Psoas muscle (tissue), 8 donors: ENCODE measurements around the gene SQOR. TPM values are rescaled to one million over a fixed set of nuclear protein-coding genes. Genes with fewer than 3 reads are reported as not detected.

Experiments used
- ATAC-seq, 4 donors: fragments of 200-7000 bp; cut with Tn5 transposase; one replicate each; pipeline ENCODE4 v1.9.1; 2020; ENCODE audit warnings: moderate library complexity in 3 of 4, mild to moderate bottlenecking in 2 of 4
- DNase-seq, 2 donors: peaks; one replicate each; pipeline ENCODE4 v3.0.0-alpha.2; 2020
- H3K27ac ChIP-seq: fragments of 200-600 bp; one replicate; pipeline ENCODE4 v1.8.0; 2022
- H3K27me3 ChIP-seq, 3 donors: fragments of 200-600 bp in 1 of 3; one replicate each; pipeline versions ENCODE4 v1.6.1 to v1.8.0; 2013 to 2022; ENCODE audit warnings: low read length in 2 of 3, mild to moderate bottlenecking in 2 of 3, moderate library complexity in 1 of 3; ENCODE audit not compliant: insufficient read depth in 3 of 3
- H3K36me3 ChIP-seq, 2 donors: fragments of 200-600 bp in 1 of 2; one replicate each; pipeline versions ENCODE4 v1.6.1 to v1.8.0; 2013 to 2022; ENCODE audit warnings: low read depth in 1 of 2, mild to moderate bottlenecking in 1 of 2, moderate library complexity in 1 of 2; ENCODE audit not compliant: insufficient read depth in 1 of 2
- H3K4me1 ChIP-seq: fragments of 200-600 bp; one replicate; pipeline ENCODE4 v1.8.0; 2022
- H3K4me3 ChIP-seq: fragments of 200-600 bp; one replicate; pipeline ENCODE4 v1.8.0; 2022; ENCODE audit warnings: mild to moderate bottlenecking
- H3K9me3 ChIP-seq: fragments of 200-600 bp; one replicate; pipeline ENCODE4 v1.8.0; 2022
- WGBS, 3 donors: extraction: QIAGEN DNeasy Blood & Tissue Kit; methylation state at CpG; one replicate each; pipeline versions ENCODE4 v1.1.6 to v1.1.7; 2013; 5-methylcytosine and 5-hydroxymethylcytosine counted together
- intact Hi-C, 2 donors: fragments of 100-400 bp; cut with DNase I; formaldehyde crosslinking; loops; one replicate each; pipeline versions ENCODE4 v1.11.0 to v1.14.2; 2022
- polyA plus RNA-seq, 3 donors: library from polyadenylated mRNA; stranded (reverse); fragments of 200-250 nt; gene quantifications; one replicate each; pipeline ENCODE4 v1.2.3, GENCODE V29; 2013
- total RNA-seq, 4 donors: library from RNA; stranded (reverse); fragmentation: NEBNext Ultra II Directional in 2 of 4; extraction: Animal tissue kit (Norgen Biotek cat#: 25700) in 2 of 4; gene quantifications; one replicate each; pipeline versions ENCODE4 v1.2.1 to v1.2.4, GENCODE V29; 2021 to 2023
- TF ChIP-seq, protein P1 (sequence below): fragments of 200-600 bp; IDR thresholded peaks from one replicate; pipeline ENCODE4 v1.8.0; 2022; ENCODE audit warnings: antibody characterized with exemption
- donor health status: healthy with polysubstance abuse.
- donor health status: DM: no; HTN: no; CAD: no; lungs with moderate emphysema.
- donor health status: Bipolar disorder and iron deficiency.
- donor health status: healthy.
- donor health status: DM: yes; HTN: yes; CAD: no.
- donor health status: DM: no; HTN: no; CAD: no.
- donor health status: DM: no; HTN: no; CAD: no.
- donor health status: DM: yes; HTN: yes; CAD: no.

Gene SQOR
- total and polyA plus RNA-seq, 7 donors: 46.5 to 174 (median 142) TPM

DNA sequence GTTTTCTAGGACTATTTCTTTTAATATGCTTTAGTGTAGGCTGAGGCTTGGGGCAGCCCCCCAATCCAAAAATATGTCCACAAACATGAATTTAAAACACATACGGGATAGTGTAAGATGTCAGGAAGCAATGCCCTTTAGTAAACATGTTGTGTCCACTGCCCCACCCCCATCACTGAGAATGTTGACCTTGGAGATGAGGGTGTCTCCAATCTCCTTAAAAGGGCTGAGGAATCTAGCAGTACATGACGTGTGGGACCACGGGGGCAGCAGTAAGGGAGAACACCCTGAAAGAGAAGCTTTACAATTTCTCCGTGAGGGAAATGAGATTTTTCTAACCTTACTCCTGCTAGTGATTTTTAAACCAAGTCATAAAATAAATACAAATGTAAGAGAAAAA is 84.7 kb downstream of the SQOR start:
- Histone ChIP-seq H3K27ac (no peak overlapping the region), H3K9me3 (no peaks in the 10 kb centered on the region), H3K27me3 (peaks cover 0 to 18% (median 0%) of the 10 kb centered on the region in 3 donors), H3K36me3 (no peaks in the 10 kb centered on the region), H3K4me1 (peaks cover 6% of the 10 kb centered on the region), H3K4me3 (no peak overlapping the region)
- intact Hi-C loops: loop anchor here (10.0 kb wide), 1 partner anchor 595 kb away; no protein-coding TSS in a partner anchor
- ATAC-seq (no peak), DNase-seq (no peak)
- TF ChIP-seq, protein P1, sequence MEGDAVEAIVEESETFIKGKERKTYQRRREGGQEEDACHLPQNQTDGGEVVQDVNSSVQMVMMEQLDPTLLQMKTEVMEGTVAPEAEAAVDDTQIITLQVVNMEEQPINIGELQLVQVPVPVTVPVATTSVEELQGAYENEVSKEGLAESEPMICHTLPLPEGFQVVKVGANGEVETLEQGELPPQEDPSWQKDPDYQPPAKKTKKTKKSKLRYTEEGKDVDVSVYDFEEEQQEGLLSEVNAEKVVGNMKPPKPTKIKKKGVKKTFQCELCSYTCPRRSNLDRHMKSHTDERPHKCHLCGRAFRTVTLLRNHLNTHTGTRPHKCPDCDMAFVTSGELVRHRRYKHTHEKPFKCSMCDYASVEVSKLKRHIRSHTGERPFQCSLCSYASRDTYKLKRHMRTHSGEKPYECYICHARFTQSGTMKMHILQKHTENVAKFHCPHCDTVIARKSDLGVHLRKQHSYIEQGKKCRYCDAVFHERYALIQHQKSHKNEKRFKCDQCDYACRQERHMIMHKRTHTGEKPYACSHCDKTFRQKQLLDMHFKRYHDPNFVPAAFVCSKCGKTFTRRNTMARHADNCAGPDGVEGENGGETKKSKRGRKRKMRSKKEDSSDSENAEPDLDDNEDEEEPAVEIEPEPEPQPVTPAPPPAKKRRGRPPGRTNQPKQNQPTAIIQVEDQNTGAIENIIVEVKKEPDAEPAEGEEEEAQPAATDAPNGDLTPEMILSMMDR: no peak
- WGBS, 3 donors: 25 to 32% (median 27%) methylated on average over 4 of the region's 4 CpGs

DNA sequence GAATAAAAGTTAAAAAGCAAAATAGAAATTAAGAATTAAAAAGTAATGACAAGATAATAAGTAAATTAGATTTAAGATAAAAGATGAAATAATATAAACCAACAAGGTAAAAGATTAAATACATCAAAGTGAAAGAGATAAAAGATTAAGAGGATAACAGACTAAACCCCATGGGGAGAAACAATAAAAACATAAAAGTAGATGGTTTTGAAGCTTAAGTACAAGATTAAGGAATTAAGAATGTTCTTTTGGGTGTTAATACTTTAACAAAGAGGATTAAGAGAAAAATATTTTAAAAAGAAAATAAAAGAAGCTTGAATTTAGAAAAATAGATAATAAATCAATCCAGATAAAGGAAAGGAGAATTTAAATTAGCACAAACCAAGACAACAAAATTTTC is 85.4 kb downstream of the SQOR start:
- no peaks in the 10 kb centered on the region for H3K9me3 ChIP-seq
- no peaks in the 10 kb centered on the region for H3K36me3 ChIP-seq
- TF ChIP-seq, protein P1: no peak
- no peak overlapping the region for H3K27ac ChIP-seq
- H3K27me3 ChIP-seq: peaks cover 0 to 18% (median 0%) of the 10 kb centered on the region in 3 donors
- H3K4me1 ChIP-seq: no peaks in the 10 kb centered on the region
- intact Hi-C loops: no loop called here
- ATAC-seq (no peak), DNase-seq (no peak)
- no peak overlapping the region for H3K4me3 ChIP-seq

DNA sequence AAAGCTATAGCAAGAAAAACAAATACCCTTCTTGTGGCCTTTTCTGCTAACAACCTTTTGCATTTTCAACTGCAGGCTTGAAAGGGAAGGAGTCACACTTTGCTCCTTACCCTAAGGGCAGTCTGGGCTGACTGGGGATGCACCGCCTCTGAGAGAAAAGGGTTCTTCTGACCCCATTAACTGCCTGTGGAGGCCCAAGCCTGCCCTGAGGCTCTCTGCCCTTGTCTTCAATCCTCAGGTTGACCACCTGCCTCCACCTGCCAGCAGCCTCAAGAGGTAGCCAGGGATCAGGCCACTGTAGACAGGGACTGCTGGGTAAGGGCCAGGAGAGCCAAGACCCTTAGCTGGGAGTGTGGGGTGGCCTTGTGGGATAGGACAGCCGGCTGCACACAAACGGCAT is 93.8 kb downstream of the SQOR start:
- H3K4me3 ChIP-seq: no peak overlapping the region
- ATAC-seq: no peak
- WGBS, 3 donors: 93 to 100% (median 95%) methylated on average over 3 of the region's 3 CpGs
- H3K4me1 ChIP-seq: no peaks in the 10 kb centered on the region
- no peaks in the 10 kb centered on the region for H3K9me3 ChIP-seq
- no peak for DNase-seq
- H3K27ac ChIP-seq: no peak overlapping the region
- no peaks in the 10 kb centered on the region for H3K36me3 ChIP-seq
- TF ChIP-seq, protein P1: no peak
- H3K27me3 ChIP-seq: peaks cover 0 to 20% (median 0%) of the 10 kb centered on the region in 3 donors
- intact Hi-C loops: no loop called here

DNA sequence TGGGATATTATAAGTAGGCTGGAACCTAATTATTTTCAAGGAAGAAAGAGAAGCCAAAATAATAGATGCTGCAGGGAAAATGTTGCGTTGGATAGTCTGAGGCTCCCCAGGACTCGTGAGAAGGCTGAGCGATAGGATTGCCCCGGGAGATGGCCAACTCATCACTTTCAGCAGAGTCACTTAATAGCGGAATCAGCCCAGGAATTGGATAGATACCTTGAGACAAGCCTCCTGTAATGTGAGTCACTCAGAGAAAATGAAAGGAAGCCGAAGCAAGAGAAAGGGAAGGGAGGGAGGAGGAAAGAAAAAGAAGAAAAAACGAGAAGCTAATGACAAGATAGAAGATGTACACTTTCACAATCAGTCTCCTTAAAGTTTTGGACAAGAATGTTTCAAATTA is 94.3 kb downstream of the SQOR start:
- intact Hi-C loops: no loop called here
- ATAC-seq (no peak), DNase-seq (no peak)
- no peaks in the 10 kb centered on the region for H3K4me1 ChIP-seq
- no peaks in the 10 kb centered on the region for H3K9me3 ChIP-seq
- no peak overlapping the region for H3K4me3 ChIP-seq
- peaks cover 0 to 20% (median 0%) of the 10 kb centered on the region in 3 donors for H3K27me3 ChIP-seq
- H3K36me3 ChIP-seq: no peaks in the 10 kb centered on the region
- no peak overlapping the region for H3K27ac ChIP-seq
- TF ChIP-seq, protein P1: no peak
- 80 to 87% (median 83%) methylated on average over 7 of the region's 7 CpGs for whole genome bisulfite sequencing, 3 donors

DNA sequence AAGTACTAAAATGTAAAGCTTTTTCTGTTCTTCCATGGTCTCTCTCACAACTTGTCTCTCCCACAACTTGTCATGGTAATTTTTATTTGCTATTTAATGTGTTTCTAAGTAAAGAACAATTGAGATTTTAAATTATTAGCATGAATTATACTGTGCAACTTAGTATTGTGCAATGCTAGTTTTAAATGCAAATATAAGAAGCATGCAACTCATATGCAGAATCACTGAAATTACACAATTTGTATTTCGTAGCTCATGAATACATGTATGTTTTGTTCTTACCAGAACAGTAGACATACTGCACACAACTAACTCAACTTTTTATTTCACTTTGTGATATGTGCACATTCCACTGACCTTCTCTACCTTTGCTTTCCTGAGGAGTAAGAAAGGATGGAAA is 96.5 kb downstream of the SQOR start:
- DNase-seq (no peak), ATAC-seq (no peak)
- TF ChIP-seq, protein P1: no peak
- H3K4me3 ChIP-seq: no peak overlapping the region
- H3K27me3 ChIP-seq: peaks cover 0 to 20% (median 0%) of the 10 kb centered on the region in 3 donors
- 94 to 100% (median 96%) methylated on average over 1 of the region's 1 CpG for WGBS, 3 donors
- no peaks in the 10 kb centered on the region for H3K9me3 ChIP-seq
- no peaks in the 10 kb centered on the region for H3K36me3 ChIP-seq
- intact Hi-C loops: no loop called here
- H3K27ac ChIP-seq: no peak overlapping the region
- H3K4me1 ChIP-seq: no peaks in the 10 kb centered on the region
